Ishikawa (cell line): ENCODE data around the gene MRPS15.

ENCODE experiments used
- CEBPB ChIP-seq: IDR thresholded peaks from 2 replicates; pipeline ENCODE4 v1.6.1; 2012
- CREB1 ChIP-seq: IDR thresholded peaks from 2 replicates; pipeline ENCODE4 v1.6.1; 2012; ENCODE audit warnings: low read depth
- EGR1 ChIP-seq: IDR thresholded peaks from 2 replicates; pipeline ENCODE4 v1.6.1; 2012
- EP300 ChIP-seq: IDR thresholded peaks from 2 replicates; pipeline ENCODE4 v1.6.1; 2012; ENCODE audit warnings: borderline replicate concordance
- FOXM1 ChIP-seq: IDR thresholded peaks from 2 replicates; pipeline ENCODE4 v1.6.1; 2012; ENCODE audit warnings: low read depth, borderline replicate concordance
- MAX ChIP-seq: IDR thresholded peaks from 2 replicates; pipeline ENCODE4 v1.6.1; 2012
- NFIC ChIP-seq: IDR thresholded peaks from 2 replicates; pipeline ENCODE4 v1.6.1; 2012
- RAD21 ChIP-seq: IDR thresholded peaks from 2 replicates; pipeline ENCODE4 v1.6.1; 2012; ENCODE audit warnings: low read depth
- REST ChIP-seq: IDR thresholded peaks from 2 replicates; pipeline ENCODE4 v1.6.1; 2012; ENCODE audit warnings: low read depth, mild to moderate bottlenecking
- TAF1 ChIP-seq: IDR thresholded peaks from 2 replicates; pipeline ENCODE4 v1.6.1; 2012; ENCODE audit warnings: low read depth, mild to moderate bottlenecking
- TCF12 ChIP-seq: IDR thresholded peaks from 2 replicates; pipeline ENCODE4 v1.6.1; 2012; ENCODE audit warnings: low read depth
- TEAD4 ChIP-seq: IDR thresholded peaks from 2 replicates; pipeline ENCODE4 v1.6.1; 2012
- USF1 ChIP-seq: IDR thresholded peaks from 2 replicates; pipeline ENCODE4 v1.6.1; 2012
- YY1 ChIP-seq: IDR thresholded peaks from 2 replicates; pipeline ENCODE4 v1.6.1; 2012; ENCODE audit warnings: low read depth
- ZBTB7A ChIP-seq: IDR thresholded peaks from 2 replicates; pipeline ENCODE4 v1.6.1; 2012; ENCODE audit warnings: low read depth

The MRPS15 gene

GRCh38 chr1:36453600-36454388, 10.4 kb downstream of the MRPS15 start:
- TF ChIP-seq TEAD4 = no peak
- TF ChIP-seq ZBTB7A = no peak
- TF ChIP-seq TAF1 = no peak
- no peak for TF ChIP-seq MAX
- TF ChIP-seq NFIC = no peak
- no peak for TF ChIP-seq USF1
- TF ChIP-seq CREB1 = no peak
- TF ChIP-seq EGR1 = no peak
- TF ChIP-seq REST = no peak
- TF ChIP-seq RAD21 = no peak
- no peak for TF ChIP-seq EP300
- TF ChIP-seq YY1 = no peak
- no peak for TF ChIP-seq FOXM1
- TF ChIP-seq TCF12 = no peak
- no peak for TF ChIP-seq CEBPB

GRCh38 chr1:36453051-36453450, 11.1 kb downstream of the MRPS15 start:
- TF ChIP-seq EP300 = no peak
- no peak for TF ChIP-seq ZBTB7A
- no peak for TF ChIP-seq YY1
- TF ChIP-seq MAX = no peak
- TF ChIP-seq TEAD4 = no peak

- TF ChIP-seq MAX = no peak
- TF ChIP-seq EP300 = no peak
- TF ChIP-seq FOXM1 = no peak
- TF ChIP-seq TCF12 = no peak
Observed at GRCh38 chr1:36450919-36451305, 13.3 kb downstream of the MRPS15 start.

GRCh38 chr1:36450270-36450918, 13.8 kb downstream of the MRPS15 start, which contains the start of gene OSCP1:
OSCP1 (minus strand) TSS chr1:36450451; CDS start chr1:36450369, 82 bp downstream.
- no peak for TF ChIP-seq USF1
- 0 out of 2 replicates have a peak, but pooled peaks have one; percentile 26 for TF ChIP-seq EP300
- TF ChIP-seq ZBTB7A = no peak
- TF ChIP-seq TAF1 = peak; percentile 55; the same call in 1 of the 2 replicates
- TF ChIP-seq TCF12 = peak; percentile 74; the same call in 1 of the 2 replicates
- TF ChIP-seq MAX = peak; percentile 99
- TF ChIP-seq YY1 = 0 out of 2 replicates have a peak, but pooled peaks have one; percentile 40
- TF ChIP-seq TEAD4 = no peak
- 0 out of 2 replicates have a peak, but pooled peaks have one; percentile 31 for TF ChIP-seq FOXM1
- TF ChIP-seq CEBPB = 0 out of 2 replicates have a peak, but pooled peaks have one; percentile 13
- no peak; the same call in 1 of the 2 replicates for TF ChIP-seq EGR1
- TF ChIP-seq NFIC = 0 out of 2 replicates have a peak, but pooled peaks have one; percentile 26
- TF ChIP-seq RAD21 = no peak

- TF ChIP-seq REST (no peak), CREB1 (no peak), RAD21 (no peak), TEAD4 (no peak), FOXM1 (no peak), YY1 (no peak), MAX (no peak), ZBTB7A (no peak), EGR1 (no peak), NFIC (no peak), TAF1 (no peak), EP300 (no peak), CEBPB (no peak), TCF12 (no peak), USF1 (no peak)
Observed at GRCh38 chr1:36448530-36449056, 15.6 kb downstream of the MRPS15 start.
